ENCODE results near the gene CWC27. TPM values are rescaled to one million over a fixed set of nuclear protein-coding genes. Genes with fewer than 3 reads are reported as not detected.

Gene CWC27
- total RNA-seq, 2 donors from 2014 or later = 10.9 to 14.0 TPM

- Histone ChIP-seq H3K4me3 (no peak overlapping the region), H3K9me3 (no peaks in the 10 kb centered on the region), H3K27me3 (no peaks in the 10 kb centered on the region), H3K27ac (no peak overlapping the region), H3K36me3 (replicated peaks in 1 of 2; ENCODE audit: insufficient read depth in 1 of 2, low read depth in 2 of 2) (no peaks in the 10 kb centered on the region), H3K4me1 (no peaks in the 10 kb centered on the region)
- DNase-seq = no peak
- ATAC-seq = no peak
- intact Hi-C loops (cut with DNase I) = no loop called here
- TF ChIP-seq POLR2A (IDR thresholded peaks at IDR 0.05) (no peak), CTCF (IDR thresholded peaks at IDR 0.05) (no peak)
- WGBS, 2 donors = 68 to 78% methylated on average over 2 of the region's 2 CpGs
These were observed 202.8 kb downstream of the CWC27 start for GRCh38 chr5:64971513-64971912.

- no peak for DNase-seq
- no peak overlapping the region for H3K27ac ChIP-seq
- WGBS, 2 donors = 90 to 92% methylated on average over 3 of the region's 3 CpGs
- no peaks in the 10 kb centered on the region for H3K4me1 ChIP-seq
- H3K4me3 ChIP-seq = no peak overlapping the region
- intact Hi-C loops (cut with DNase I) = no loop called here
- no peaks in the 10 kb centered on the region for H3K9me3 ChIP-seq
- ATAC-seq = no peak
- no peaks in the 10 kb centered on the region for H3K27me3 ChIP-seq
- TF ChIP-seq POLR2A (IDR thresholded peaks at IDR 0.05) = no peak
- TF ChIP-seq CTCF (IDR thresholded peaks at IDR 0.05) = no peak
- no peaks in the 10 kb centered on the region for H3K36me3 ChIP-seq (replicated peaks in 1 of 2; ENCODE audit: insufficient read depth in 1 of 2, low read depth in 2 of 2)
These were observed 203.3 kb downstream of the CWC27 start for GRCh38 chr5:64971990-64972389.

GRCh38 chr5:64972591-64972990 is 203.9 kb downstream of the CWC27 start:
- Histone ChIP-seq H3K27ac (no peak overlapping the region), H3K4me3 (no peak overlapping the region), H3K36me3 (replicated peaks in 1 of 2; ENCODE audit: insufficient read depth in 1 of 2, low read depth in 2 of 2) (no peaks in the 10 kb centered on the region), H3K9me3 (no peaks in the 10 kb centered on the region), H3K27me3 (no peaks in the 10 kb centered on the region), H3K4me1 (no peaks in the 10 kb centered on the region)
- no peak for TF ChIP-seq POLR2A (IDR thresholded peaks at IDR 0.05)
- TF ChIP-seq CTCF (IDR thresholded peaks at IDR 0.05) = no peak
- DNase-seq = no peak
- ATAC-seq = no peak
- intact Hi-C loops (cut with DNase I) = no loop called here

GRCh38 chr5:64973215-64973614 is 204.5 kb downstream of the CWC27 start:
- no peak overlapping the region for H3K4me3 ChIP-seq
- no peaks in the 10 kb centered on the region for H3K9me3 ChIP-seq
- H3K27me3 ChIP-seq = no peaks in the 10 kb centered on the region
- intact Hi-C loops (cut with DNase I) = no loop called here
- DNase-seq = no peak
- TF ChIP-seq POLR2A (IDR thresholded peaks at IDR 0.05) (no peak), CTCF (IDR thresholded peaks at IDR 0.05) (no peak)
- H3K36me3 ChIP-seq (replicated peaks in 1 of 2; ENCODE audit: insufficient read depth in 1 of 2, low read depth in 2 of 2) = peaks cover 0 to 2% of the 10 kb centered on the region in 2 donors
- WGBS, 2 donors = 78 to 87% methylated on average over 2 of the region's 2 CpGs
- no peak overlapping the region for H3K27ac ChIP-seq
- no peaks in the 10 kb centered on the region for H3K4me1 ChIP-seq
- ATAC-seq = no peak

- Histone ChIP-seq H3K36me3 (replicated peaks in 1 of 2; ENCODE audit: insufficient read depth in 1 of 2, low read depth in 2 of 2) (peaks cover 0 to 2% of the 10 kb centered on the region in 2 donors), H3K27ac (no peak overlapping the region), H3K4me3 (no peak overlapping the region), H3K4me1 (no peaks in the 10 kb centered on the region), H3K9me3 (no peaks in the 10 kb centered on the region), H3K27me3 (no peaks in the 10 kb centered on the region)
- intact Hi-C loops (cut with DNase I) = no loop called here
- DNase-seq = no peak
- TF ChIP-seq POLR2A (IDR thresholded peaks at IDR 0.05) (no peak), CTCF (IDR thresholded peaks at IDR 0.05) (no peak)
- ATAC-seq = no peak
- WGBS, 2 donors = 84 to 90% methylated on average over 1 of the region's 1 CpG
These were observed 209.0 kb downstream of the CWC27 start for GRCh38 chr5:64977779-64978178.

All from body of pancreas (tissue), 4 donors.